Measurements from ENCODE around the gene CORO2B. TPM values are rescaled to one million over a fixed set of nuclear protein-coding genes. Genes with fewer than 3 reads are reported as not detected.

CORO2B gene
- total and polyA plus RNA-seq, 11 donors, result 3.0 to 9.1 (median 5.0) TPM

DNA sequence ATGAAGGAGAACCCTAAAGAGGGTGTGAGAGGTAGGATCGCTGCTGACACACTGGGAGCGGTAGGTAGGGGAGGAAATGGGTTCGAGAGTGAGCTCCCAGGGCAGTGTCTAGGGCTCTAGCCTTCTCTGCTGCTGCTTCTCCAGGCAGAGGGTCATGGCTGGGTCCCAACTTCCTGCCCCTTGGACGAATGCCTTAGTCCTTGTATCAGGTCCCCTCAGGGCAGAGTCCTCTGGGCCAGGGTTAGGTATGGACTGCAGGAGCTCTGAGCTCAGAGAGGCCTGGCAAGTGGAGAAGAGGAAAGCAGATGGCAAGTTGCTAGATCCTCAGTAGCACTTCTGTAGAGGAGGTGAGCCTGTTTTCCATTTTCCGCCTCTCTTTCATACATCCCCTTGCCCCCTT is 2.9 kb downstream of the CORO2B start:
- ATAC-seq, result no peak
- Histone ChIP-seq H3K27me3 (peaks cover 0 to 19% (median 0%) of the 10 kb centered on the region in 9 donors), H3K36me3 (no peaks in the 10 kb centered on the region), H3K27ac (no peak overlapping the region), H3K9me3 (no peaks in the 10 kb centered on the region), H3K4me1 (peaks cover 2 to 58% (median 35%) of the 10 kb centered on the region in 12 donors), H3K4me3 (no peak overlapping the region)
- intact Hi-C loops (cut with DNase I), result loop anchor here in 8 of 10 donors (5.0 to 10.0 kb wide), 5 partner anchors 41 to 91 kb away; no protein-coding TSS in a partner anchor
- no peak for DNase-seq
- TF ChIP-seq CTCF (IDR thresholded peaks at IDR 0.05) (no peak), POLR2A (IDR thresholded peaks at IDR 0.05) (no peak)
- 55 to 65% (median 62%) methylated on average over 5 of the region's 5 CpGs for WGBS, 4 donors

- no peaks in the 10 kb centered on the region for H3K9me3 ChIP-seq
- no peak overlapping the region for H3K27ac ChIP-seq
- intact Hi-C loops (cut with DNase I), result loop anchor here in 8 of 10 donors (5.0 to 10.0 kb wide), 5 partner anchors 40 to 90 kb away; no protein-coding TSS in a partner anchor
- peaks cover 2 to 60% (median 36%) of the 10 kb centered on the region in 12 donors for H3K4me1 ChIP-seq
- 61 to 82% (median 73%) methylated on average over 4 of the region's 4 CpGs for WGBS, 4 donors
- peaks cover 0 to 17% (median 0%) of the 10 kb centered on the region in 9 donors for H3K27me3 ChIP-seq
- no peaks in the 10 kb centered on the region for H3K36me3 ChIP-seq
- DNase-seq, result peak in 1 of 5 donors; percentile 22
- TF ChIP-seq POLR2A (IDR thresholded peaks at IDR 0.05) (no peak), CTCF (IDR thresholded peaks at IDR 0.05) (no peak)
- ATAC-seq, result no peak
- H3K4me3 ChIP-seq, result no peak overlapping the region
These were observed 3.4 kb downstream of the CORO2B start for GRCh38 chr15:68582236-68582635.

DNA sequence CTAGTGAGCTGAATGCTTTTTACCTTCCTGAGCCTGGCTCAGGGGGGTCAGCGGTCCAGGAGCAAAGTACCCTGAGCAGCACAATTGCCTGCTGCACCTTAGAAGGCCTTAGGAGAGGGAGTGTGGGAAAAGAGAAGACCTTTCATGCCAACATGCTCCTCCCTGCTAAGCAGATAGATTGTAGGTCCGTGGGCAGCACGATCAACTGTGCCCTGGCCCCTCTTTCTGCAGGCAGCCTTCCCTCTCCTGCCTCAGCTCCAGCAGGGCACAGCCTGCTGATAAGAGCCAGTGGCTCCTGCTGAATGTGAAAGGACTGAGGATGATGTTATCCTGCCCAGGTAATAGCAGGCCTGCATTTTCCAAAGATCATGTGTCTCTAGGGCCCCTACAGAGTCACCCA is 4.1 kb downstream of the CORO2B start:
- DNase-seq, result no peak
- no peak for ATAC-seq
- Histone ChIP-seq H3K9me3 (no peaks in the 10 kb centered on the region), H3K27me3 (peaks cover 0 to 15% (median 0%) of the 10 kb centered on the region in 9 donors), H3K27ac (no peak overlapping the region), H3K4me1 (peaks cover 2 to 64% (median 31%) of the 10 kb centered on the region in 12 donors), H3K4me3 (no peak overlapping the region), H3K36me3 (no peaks in the 10 kb centered on the region)
- intact Hi-C loops (cut with DNase I), result loop anchor here in 8 of 10 donors (5.0 to 10.0 kb wide), 5 partner anchors 39 to 89 kb away; no protein-coding TSS in a partner anchor
- no peak for TF ChIP-seq POLR2A (IDR thresholded peaks at IDR 0.05)
- TF ChIP-seq CTCF (IDR thresholded peaks at IDR 0.05), result no peak
- 82 to 88% (median 83%) methylated on average over 3 of the region's 3 CpGs for WGBS, 4 donors

GRCh38 chr15:68583321-68583720 is 4.5 kb downstream of the CORO2B start:
- DNase-seq (no peak), ATAC-seq (no peak)
- WGBS, 4 donors, result 89 to 92% (median 90%) methylated on average over 7 of the region's 7 CpGs
- TF ChIP-seq POLR2A (IDR thresholded peaks at IDR 0.05), result no peak
- Histone ChIP-seq H3K4me1 (peaks cover 2 to 63% (median 27%) of the 10 kb centered on the region in 12 donors), H3K36me3 (no peaks in the 10 kb centered on the region), H3K27ac (peak overlapping the region in 1 of 12 donors; percentile 2), H3K4me3 (no peak overlapping the region), H3K27me3 (peaks cover 0 to 11% (median 0%) of the 10 kb centered on the region in 9 donors), H3K9me3 (no peaks in the 10 kb centered on the region)
- intact Hi-C loops (cut with DNase I), result loop anchor here in 8 of 10 donors (5.0 to 10.0 kb wide), 5 partner anchors 39 to 89 kb away; no protein-coding TSS in a partner anchor
